Measurements from ENCODE around the gene FFAR4.

Gene FFAR4

GRCh38 chr10:93579089-93579488 lies 12.6 kb downstream of the FFAR4 start:
- ChIA-PET POLR2A (no interaction called here), CTCF (interaction anchor here (0.9 kb wide), 1 partner anchor 24 kb away, joined by 3 read pairs; no protein-coding TSS in a partner anchor)
- no peak for DNase-seq (ENCODE audit: extremely low spot score)

GRCh38 chr10:93579985-93580711 lies 13.7 kb downstream of the FFAR4 start:
- CTCF ChIA-PET, result interaction anchor here (0.9 kb wide), 1 partner anchor 25 kb away, joined by 3 read pairs; no protein-coding TSS in a partner anchor
- POLR2A ChIA-PET, result no interaction called here
- DNase-seq (ENCODE audit: extremely low spot score), result no peak
- TF ChIP-seq CTCF (IDR thresholded peaks at IDR 0.05; ENCODE audit: control extremely low read depth, extremely low read depth, low read depth, missing control alignments), result no peak

More at GRCh38 chr10:93579089-93579488, 12.6 kb downstream of the FFAR4 start:
- TF ChIP-seq CTCF (IDR thresholded peaks at IDR 0.05; ENCODE audit: control extremely low read depth, extremely low read depth, low read depth, missing control alignments), result no peak

- POLR2A ChIA-PET, result no interaction called here
Observed at GRCh38 chr10:93580828-93581227, 14.4 kb downstream of the FFAR4 start.

GRCh38 chr10:93584445-93584844 lies 18.0 kb downstream of the FFAR4 start:
- no peak for DNase-seq (ENCODE audit: extremely low spot score)
- ChIA-PET CTCF (no interaction called here), POLR2A (no interaction called here)
- no peak for TF ChIP-seq CTCF (IDR thresholded peaks at IDR 0.05; ENCODE audit: control extremely low read depth, extremely low read depth, low read depth, missing control alignments)

More at GRCh38 chr10:93580828-93581227, 14.4 kb downstream of the FFAR4 start:
- no peak for TF ChIP-seq CTCF (IDR thresholded peaks at IDR 0.05; ENCODE audit: control extremely low read depth, extremely low read depth, low read depth, missing control alignments)
- no peak for DNase-seq (ENCODE audit: extremely low spot score)
- CTCF ChIA-PET, result no interaction called here

- TF ChIP-seq CTCF (IDR thresholded peaks at IDR 0.05; ENCODE audit: control extremely low read depth, extremely low read depth, low read depth, missing control alignments), result no peak
- CTCF ChIA-PET, result interaction anchor here (1.1 kb wide), 1 partner anchor 38 kb away, joined by 3 read pairs; no protein-coding TSS in a partner anchor
- no peak for DNase-seq (ENCODE audit: extremely low spot score)
- POLR2A ChIA-PET, result no interaction called here
Observed at GRCh38 chr10:93589648-93590562, 23.4 kb downstream of the FFAR4 start.

- CTCF ChIA-PET, result interaction anchor here (1.1 kb wide), 1 partner anchor 38 kb away, joined by 3 read pairs; no protein-coding TSS in a partner anchor
- POLR2A ChIA-PET, result no interaction called here
- TF ChIP-seq CTCF (IDR thresholded peaks at IDR 0.05; ENCODE audit: control extremely low read depth, extremely low read depth, low read depth, missing control alignments), result no peak
- DNase-seq (ENCODE audit: extremely low spot score), result no peak
Observed at GRCh38 chr10:93590638-93591037, 24.2 kb downstream of the FFAR4 start.
